CD14-positive monocyte (primary cell): ENCODE measurements around the gene INO80. TPM values are rescaled to one million over a fixed set of nuclear protein-coding genes. Genes with fewer than 3 reads are reported as not detected.

Source experiments
- DNase-seq, 3 donors: peaks; one replicate each; pipeline ENCODE4 v3.0.0-alpha.2; 2011 to 2022
- H2AFZ ChIP-seq: 2 replicates; pipeline ENCODE4 v1.6.0; 2012; ENCODE audit warnings: mild to moderate bottlenecking, low read depth, low read length, inconsistent platforms; ENCODE audit not compliant: insufficient read depth, poor library complexity, severe bottlenecking
- H3K27ac ChIP-seq, 2 donors: 1 replicate in 1 of 2; 2 replicates in 1 of 2; pipeline ENCODE4 v1.5.1; 2012 to 2013; ENCODE audit warnings: low read length in 2 of 2, control low read depth in 1 of 2, inconsistent platforms in 1 of 2, low read depth in 1 of 2, mild to moderate bottlenecking in 1 of 2
- H3K27me3 ChIP-seq, 2 donors: one replicate each; pipeline versions ENCODE4 v1.6.0 to v1.6.1; 2011 to 2013; ENCODE audit warnings: low read length in 2 of 2; ENCODE audit not compliant: control insufficient read depth in 2 of 2, insufficient read depth in 2 of 2
- H3K36me3 ChIP-seq, 2 donors: replicated peaks in 1 of 2; 1 replicate in 1 of 2; 2 replicates in 1 of 2; pipeline versions ENCODE4 v1.5.1 to v1.6.1; 2012 to 2013; ENCODE audit warnings: low read length in 2 of 2, control low read depth in 1 of 2, inconsistent platforms in 1 of 2, mild to moderate bottlenecking in 1 of 2; ENCODE audit not compliant: insufficient read depth in 2 of 2, control insufficient read depth in 1 of 2
- H3K4me1 ChIP-seq, 2 donors: 1 replicate in 1 of 2; 2 replicates in 1 of 2; pipeline versions ENCODE4 v1.5.1 to v1.6.1; 2012 to 2013; ENCODE audit warnings: low read length in 2 of 2, control low read depth in 1 of 2, inconsistent platforms in 1 of 2, mild to moderate bottlenecking in 1 of 2, moderate library complexity in 1 of 2; ENCODE audit not compliant: insufficient read depth in 2 of 2, control insufficient read depth in 1 of 2
- H3K4me2 ChIP-seq: replicated peaks from 2 replicates; pipeline ENCODE3; 2012; ENCODE audit warnings: low read length, moderate library complexity, mild to moderate bottlenecking; ENCODE audit not compliant: poor library complexity, severe bottlenecking; ENCODE audit errors: extremely low read depth
- H3K4me3 ChIP-seq, 3 experiments: fragments of 200-600 bp in 1 of 3; sonication (generic) in 1 of 3; replicated peaks in 1 of 3; 1 replicate in 2 of 3; 2 replicates in 1 of 3; pipeline ENCODE4 v1.5.1; 2011 to 2013; ENCODE audit warnings: low read length in 3 of 3, mild to moderate bottlenecking in 3 of 3, control low read depth in 2 of 3, low read depth in 2 of 3, inconsistent platforms in 1 of 3, moderate library complexity in 1 of 3
- H3K79me2 ChIP-seq: 2 replicates; pipeline ENCODE4 v1.6.0; 2012; ENCODE audit warnings: mild to moderate bottlenecking, control low read depth, inconsistent platforms, low read length, moderate library complexity; ENCODE audit not compliant: insufficient read depth
- H3K9ac ChIP-seq: 2 replicates; pipeline ENCODE4 v1.6.0; 2017; ENCODE audit warnings: low read length, mild to moderate bottlenecking; ENCODE audit not compliant: insufficient read depth, poor library complexity, severe bottlenecking
- H3K9me3 ChIP-seq, 2 donors: replicated peaks in 1 of 2; 1 replicate in 1 of 2; 2 replicates in 1 of 2; pipeline versions ENCODE4 v1.5.1 to v1.6.1; 2012 to 2013; ENCODE audit warnings: low read length in 2 of 2, control low read depth in 1 of 2; ENCODE audit not compliant: control insufficient read depth in 1 of 2, insufficient read depth in 1 of 2
- H4K20me1 ChIP-seq: 2 replicates; pipeline ENCODE4 v1.6.0; 2012; ENCODE audit warnings: mild to moderate bottlenecking, low read length, control low read depth, moderate library complexity; ENCODE audit not compliant: insufficient read depth
- H3K27ac Mint-ChIP-seq, 7 donors: one replicate each; pipeline ENCODE4 v1.8.0; 2020; ENCODE audit warnings: mild to moderate bottlenecking in 7 of 7, mixed read lengths in 7 of 7, moderate library complexity in 6 of 7, inconsistent platforms in 2 of 7
- H3K27me3 Mint-ChIP-seq, 3 donors: one replicate each; pipeline ENCODE4 v1.8.0; 2021 to 2022; ENCODE audit warnings: low read depth in 3 of 3, mild to moderate bottlenecking in 3 of 3, mixed read lengths in 3 of 3, moderate library complexity in 3 of 3, inconsistent platforms in 1 of 3
- H3K36me3 Mint-ChIP-seq, 2 donors: one replicate each; pipeline ENCODE4 v1.8.0; 2020; ENCODE audit warnings: mixed read lengths in 2 of 2, inconsistent platforms in 1 of 2, mild to moderate bottlenecking in 1 of 2
- H3K4me1 Mint-ChIP-seq: one replicate; pipeline ENCODE4 v1.8.0; 2020; ENCODE audit warnings: mild to moderate bottlenecking, mixed read lengths
- H3K4me3 Mint-ChIP-seq, 2 donors: one replicate each; pipeline ENCODE4 v1.8.0; 2020; ENCODE audit warnings: mild to moderate bottlenecking in 2 of 2, mixed read lengths in 2 of 2, moderate library complexity in 1 of 2
- H3K9me3 Mint-ChIP-seq, 7 donors: one replicate each; pipeline ENCODE4 v1.8.0; 2020 to 2022; ENCODE audit warnings: mixed read lengths in 7 of 7, mild to moderate bottlenecking in 6 of 7, moderate library complexity in 6 of 7, inconsistent platforms in 2 of 7
- WGBS: methylation state at CpG from one replicate; pipeline ENCODE4 v1.1.5; 2013; ENCODE audit warnings: missing lambda C conversion rate; ENCODE audit not compliant: insufficient coverage; 5-methylcytosine and 5-hydroxymethylcytosine counted together
- intact Hi-C, 2 donors: fragments of 100-400 bp; cut with micrococcal nuclease; formaldehyde crosslinking; loops; one replicate each; pipeline versions ENCODE4 v1.15.0 to v1.15.1; 2023
- polyA plus RNA-seq, 3 donors: library from polyadenylated mRNA; depleted of rRNA in 1 of 3; unstranded in 2 of 3; stranded (reverse) in 1 of 3; fragments of 300-500 nt in 2 of 3; fragments of >200 nt in 1 of 3; fragmentation: Illumina TruSeq in 2 of 3; gene quantifications; 1 replicate in 2 of 3; 2 replicates in 1 of 3; pipeline ENCODE4 v1.2.3, GENCODE V29; 2012 to 2021
- TF ChIP-seq, protein P1 (sequence below): fragments of 200-600 bp; IDR thresholded peaks from one replicate; pipeline ENCODE4 v1.8.0; 2022; ENCODE audit warnings: antibody characterized with exemption, mild to moderate bottlenecking

The INO80 gene
- polyA plus RNA-seq, 3 donors, result 2.3 to 13.1 (median 2.4) TPM

- Mint-ChIP-seq H3K36me3 (peaks cover 4 to 8% of the 10 kb centered on the region in 2 donors), H3K27ac (peak overlapping the region in 1 of 7 donors; percentile 71), H3K9me3 (peaks cover 0 to 22% (median 7%) of the 10 kb centered on the region in 7 donors), H3K27me3 (peaks cover 44 to 52% (median 50%) of the 10 kb centered on the region in 3 donors), H3K4me3 (peak overlapping the region in 1 of 2 donors; percentile 22), H3K4me1 (peaks cover 36% of the 10 kb centered on the region)
- H3K27me3 ChIP-seq, result peaks cover 30 to 46% of the 10 kb centered on the region in 2 donors
- H3K4me3 ChIP-seq, result no peak overlapping the region
- TF ChIP-seq, protein P1, sequence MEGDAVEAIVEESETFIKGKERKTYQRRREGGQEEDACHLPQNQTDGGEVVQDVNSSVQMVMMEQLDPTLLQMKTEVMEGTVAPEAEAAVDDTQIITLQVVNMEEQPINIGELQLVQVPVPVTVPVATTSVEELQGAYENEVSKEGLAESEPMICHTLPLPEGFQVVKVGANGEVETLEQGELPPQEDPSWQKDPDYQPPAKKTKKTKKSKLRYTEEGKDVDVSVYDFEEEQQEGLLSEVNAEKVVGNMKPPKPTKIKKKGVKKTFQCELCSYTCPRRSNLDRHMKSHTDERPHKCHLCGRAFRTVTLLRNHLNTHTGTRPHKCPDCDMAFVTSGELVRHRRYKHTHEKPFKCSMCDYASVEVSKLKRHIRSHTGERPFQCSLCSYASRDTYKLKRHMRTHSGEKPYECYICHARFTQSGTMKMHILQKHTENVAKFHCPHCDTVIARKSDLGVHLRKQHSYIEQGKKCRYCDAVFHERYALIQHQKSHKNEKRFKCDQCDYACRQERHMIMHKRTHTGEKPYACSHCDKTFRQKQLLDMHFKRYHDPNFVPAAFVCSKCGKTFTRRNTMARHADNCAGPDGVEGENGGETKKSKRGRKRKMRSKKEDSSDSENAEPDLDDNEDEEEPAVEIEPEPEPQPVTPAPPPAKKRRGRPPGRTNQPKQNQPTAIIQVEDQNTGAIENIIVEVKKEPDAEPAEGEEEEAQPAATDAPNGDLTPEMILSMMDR, result no peak
- H3K36me3 ChIP-seq, result no peaks in the 10 kb centered on the region
- no peaks in the 10 kb centered on the region for H3K79me2 ChIP-seq
- no peak overlapping the region for H2AFZ ChIP-seq
- WGBS, result 69% methylated on average over 1 of the region's 3 CpGs
- intact Hi-C loops, result no loop called here
- H4K20me1 ChIP-seq, result no peaks in the 10 kb centered on the region
- DNase-seq, result no peak
- H3K9me3 ChIP-seq, result peaks cover 0 to 27% of the 10 kb centered on the region in 2 donors
- H3K9ac ChIP-seq, result no peak overlapping the region
- H3K4me2 ChIP-seq, result no peak overlapping the region
- H3K27ac ChIP-seq, result no peak overlapping the region
- peaks cover 29 to 38% of the 10 kb centered on the region in 2 donors for H3K4me1 ChIP-seq
Measured at GRCh38 chr15:40933517-40933902, 182.6 kb downstream of the INO80 start.

- peaks cover 49 to 57% (median 54%) of the 10 kb centered on the region in 3 donors for H3K27me3 Mint-ChIP-seq
- H3K4me3 Mint-ChIP-seq, result peak overlapping the region in 1 of 2 donors; percentile 93
- H3K36me3 ChIP-seq, result no peaks in the 10 kb centered on the region
- H3K27me3 ChIP-seq, result peaks cover 31 to 52% of the 10 kb centered on the region in 2 donors
- TF ChIP-seq, protein P1, result no peak
- peaks cover 0 to 26% (median 7%) of the 10 kb centered on the region in 7 donors for H3K9me3 Mint-ChIP-seq
- peaks cover 39% of the 10 kb centered on the region for H3K4me1 Mint-ChIP-seq
- no peak overlapping the region for H3K4me2 ChIP-seq
- WGBS, result 33% methylated on average over 2 of the region's 11 CpGs
- no peak overlapping the region for H3K4me3 ChIP-seq
- H3K36me3 Mint-ChIP-seq, result peaks cover 4 to 8% of the 10 kb centered on the region in 2 donors
- no peaks in the 10 kb centered on the region for H3K79me2 ChIP-seq
- no peak overlapping the region for H3K9ac ChIP-seq
- no peak for DNase-seq
- H4K20me1 ChIP-seq, result no peaks in the 10 kb centered on the region
- no peak overlapping the region for H2AFZ ChIP-seq
- H3K27ac Mint-ChIP-seq, result no peak overlapping the region
- peaks cover 34 to 45% of the 10 kb centered on the region in 2 donors for H3K4me1 ChIP-seq
- peaks cover 0 to 27% of the 10 kb centered on the region in 2 donors for H3K9me3 ChIP-seq
- H3K27ac ChIP-seq, result no peak overlapping the region
- intact Hi-C loops, result no loop called here
Measured at GRCh38 chr15:40932649-40933516, 183.2 kb downstream of the INO80 start.
